DND-41 (cell line): Measurements from ENCODE around the gene SIT1.

Source experiments
- ATAC-seq: fragments of 200-7000 bp; cut with Tn5 transposase; 3 replicates; pipeline ENCODE4 v1.9.1; 2021; ENCODE audit warnings: low read depth; ENCODE audit not compliant: insufficient read depth
- DNase-seq: peaks from one replicate; pipeline ENCODE4 v3.0.0-alpha.2; 2020
- H2AFZ ChIP-seq: 2 replicates; pipeline ENCODE4 v1.6.0; 2012; ENCODE audit warnings: low read depth, low read length
- H3K27ac ChIP-seq: 2 replicates; pipeline ENCODE4 v1.5.1; 2012; ENCODE audit warnings: low read length, inconsistent platforms
- H3K27me3 ChIP-seq: fragments of 200-600 bp; sonication (generic); 2 replicates; pipeline ENCODE4 v1.6.0; 2012; ENCODE audit warnings: low read length, mild to moderate bottlenecking, inconsistent platforms; ENCODE audit not compliant: insufficient read depth, poor library complexity
- H3K36me3 ChIP-seq: 2 replicates; pipeline ENCODE4 v1.5.1; 2012; ENCODE audit warnings: low read length, inconsistent platforms; ENCODE audit not compliant: insufficient read depth
- H3K4me1 ChIP-seq: 2 replicates; pipeline ENCODE4 v1.5.1; 2012; ENCODE audit warnings: mild to moderate bottlenecking, low read length; ENCODE audit not compliant: insufficient read depth
- H3K4me2 ChIP-seq: 2 replicates; pipeline ENCODE4 v1.6.0; 2012; ENCODE audit warnings: mild to moderate bottlenecking, moderate library complexity, low read length, inconsistent platforms; ENCODE audit not compliant: insufficient read depth
- H3K4me3 ChIP-seq, 2 experiments: fragments of 200-600 bp in 1 of 2; shearing (Covaris generic) in 1 of 2; 2 replicates each; pipeline ENCODE4 v1.5.1; 2012 to 2016; ENCODE audit warnings: inconsistent platforms in 2 of 2, low read length in 2 of 2, mild to moderate bottlenecking in 2 of 2, low read depth in 1 of 2, moderate library complexity in 1 of 2
- H3K79me2 ChIP-seq: 2 replicates; pipeline ENCODE4 v1.6.0; 2012; ENCODE audit warnings: low read length, inconsistent platforms; ENCODE audit not compliant: insufficient read depth
- H3K9ac ChIP-seq: 2 replicates; pipeline ENCODE4 v1.6.0; 2012; ENCODE audit warnings: low read depth, mild to moderate bottlenecking, inconsistent platforms, low read length, moderate library complexity
- H3K9me3 ChIP-seq: 2 replicates; pipeline ENCODE4 v1.5.1; 2012; ENCODE audit warnings: low read length, moderate library complexity, mild to moderate bottlenecking, inconsistent platforms; ENCODE audit not compliant: insufficient read depth, severe bottlenecking
- H4K20me1 ChIP-seq: 2 replicates; pipeline ENCODE4 v1.6.0; 2012; ENCODE audit warnings: low read length; ENCODE audit not compliant: insufficient read depth
- CTCF ChIP-seq: IDR thresholded peaks from 2 replicates; pipeline ENCODE4 v1.5.1; 2012; ENCODE audit warnings: borderline replicate concordance, low read length, moderate library complexity, mild to moderate bottlenecking; ENCODE audit not compliant: poor library complexity, severe bottlenecking; ENCODE audit errors: extremely low read depth
- EZH2 ChIP-seq: IDR thresholded peaks from 3 replicates; pipeline ENCODE4 v1.6.1; 2012; ENCODE audit warnings: borderline replicate concordance, low read depth, mild to moderate bottlenecking, moderate library complexity, low read length, inconsistent platforms; ENCODE audit not compliant: severe bottlenecking

The SIT1 gene, protein sequence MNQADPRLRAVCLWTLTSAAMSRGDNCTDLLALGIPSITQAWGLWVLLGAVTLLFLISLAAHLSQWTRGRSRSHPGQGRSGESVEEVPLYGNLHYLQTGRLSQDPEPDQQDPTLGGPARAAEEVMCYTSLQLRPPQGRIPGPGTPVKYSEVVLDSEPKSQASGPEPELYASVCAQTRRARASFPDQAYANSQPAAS

DNA sequence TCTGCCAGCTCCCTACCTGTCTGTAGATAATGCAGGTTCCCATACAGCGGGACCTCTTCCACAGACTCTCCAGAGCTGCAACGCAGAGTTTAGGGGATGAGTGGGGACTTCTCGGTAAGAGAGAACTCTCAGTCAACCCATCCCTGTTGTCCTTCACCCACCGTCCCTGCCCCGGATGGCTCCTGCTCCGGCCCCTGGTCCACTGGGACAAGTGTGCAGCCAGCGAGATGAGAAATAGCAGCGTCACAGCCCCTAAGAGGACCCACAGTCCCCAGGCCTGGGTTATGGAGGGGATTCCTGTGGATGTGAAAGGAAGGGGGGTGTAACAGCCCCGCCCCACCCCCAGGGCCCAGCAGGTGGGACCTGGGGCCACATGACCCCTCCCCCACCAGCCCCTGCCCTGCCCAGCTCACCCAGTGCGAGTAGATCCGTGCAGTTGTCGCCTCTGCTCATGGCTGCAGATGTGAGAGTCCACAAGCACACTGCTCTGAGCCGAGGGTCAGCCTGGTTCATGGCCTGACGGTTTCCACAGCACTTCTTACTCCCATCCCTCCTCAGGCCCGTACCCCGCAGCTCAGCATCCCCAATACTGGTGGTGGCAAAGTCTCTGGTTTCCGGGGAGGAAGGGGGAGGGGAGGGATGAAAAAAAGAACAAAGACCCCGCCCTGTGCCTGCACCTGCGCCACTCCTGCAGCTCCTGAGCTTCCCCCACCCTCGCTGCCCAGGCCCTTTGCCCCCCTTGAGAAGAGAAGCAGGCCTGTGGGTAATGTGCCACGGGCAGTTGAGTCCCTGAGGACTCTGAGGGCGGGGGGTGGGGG is at the start of gene SIT1:
Gene SIT1 (minus strand): TSS at position 591 of the 818 bp plus-strand sequence. CDS start 78 bp downstream, at position 513.
- Histone ChIP-seq H3K36me3 (peaks cover 19% of the 10 kb centered on the region; the same call in 1 of the 2 replicates), H3K27me3 (no peaks in the 10 kb centered on the region), H3K27ac (peak within 1 kb of the TSS; percentile 100), H3K4me3 (peak within 1 kb of the TSS; percentile 49 to 76), H3K9ac (peak within 1 kb of the TSS; percentile 95), H2AFZ (peak within 1 kb of the TSS; percentile 60), H3K79me2 (peaks cover 32% of the 10 kb centered on the region), H4K20me1 (no peaks in the 10 kb centered on the region), H3K9me3 (no peaks in the 10 kb centered on the region), H3K4me1 (peaks cover 60% of the 10 kb centered on the region), H3K4me2 (peak within 1 kb of the TSS; percentile 79)
- ATAC-seq (peak; percentile 11; the same call in 2 of the 3 replicates), DNase-seq (peak; percentile 78)
- no peak for TF ChIP-seq CTCF
- no peak for TF ChIP-seq EZH2

DNA sequence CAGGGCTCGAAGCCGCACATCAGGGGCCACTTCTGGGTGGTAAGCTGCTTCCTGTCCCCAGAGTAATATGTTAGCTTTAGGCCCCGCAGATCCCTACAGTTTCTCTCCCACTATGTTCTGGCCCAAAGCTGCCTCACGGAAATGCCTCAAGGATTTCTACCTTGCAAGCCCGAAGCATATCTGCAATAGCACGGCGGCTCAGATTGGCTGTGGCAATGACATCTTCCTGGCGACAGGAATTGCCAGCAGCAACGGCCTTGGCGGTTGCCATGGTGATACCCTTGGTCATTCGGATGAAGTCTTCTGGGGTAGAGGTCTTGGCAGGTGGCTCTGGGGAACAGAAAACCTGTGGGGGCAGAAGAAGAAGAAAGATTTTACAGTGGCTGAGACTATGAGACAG is 49.3 kb upstream of the SIT1 start:
- H3K4me2 ChIP-seq = no peak overlapping the region
- H2AFZ ChIP-seq = no peak overlapping the region
- H3K9ac ChIP-seq = no peak overlapping the region
- no peaks in the 10 kb centered on the region for H4K20me1 ChIP-seq
- H3K9me3 ChIP-seq = no peaks in the 10 kb centered on the region
- H3K4me3 ChIP-seq = no peak overlapping the region
- no peaks in the 10 kb centered on the region for H3K4me1 ChIP-seq
- DNase-seq = no peak
- TF ChIP-seq EZH2 (no peak), CTCF (no peak)
- no peaks in the 10 kb centered on the region for H3K27me3 ChIP-seq
- ATAC-seq = no peak
- H3K79me2 ChIP-seq = no peaks in the 10 kb centered on the region
- H3K36me3 ChIP-seq = peaks cover 91% of the 10 kb centered on the region
- no peak overlapping the region for H3K27ac ChIP-seq

DNA sequence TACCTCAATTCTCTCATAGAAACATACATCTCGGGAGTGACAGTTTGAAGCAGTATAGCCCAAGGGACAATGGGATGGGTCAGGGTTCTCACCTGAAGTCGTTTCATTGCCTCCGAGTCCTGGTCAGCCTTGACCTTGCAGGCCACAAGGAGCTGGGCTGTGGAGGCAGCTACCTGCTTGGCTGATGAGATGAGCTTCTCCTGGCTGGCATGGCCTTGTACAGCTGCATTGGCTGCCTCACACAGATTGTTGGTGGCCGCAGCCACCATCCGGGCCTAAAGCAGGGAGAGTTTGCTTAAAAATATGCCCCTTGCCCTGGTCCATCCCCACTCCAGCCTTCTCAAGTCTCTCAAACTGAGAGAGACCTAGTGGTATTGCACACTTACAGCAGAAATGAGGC is 47.5 kb upstream of the SIT1 start:
- peaks cover 73% of the 10 kb centered on the region for H3K36me3 ChIP-seq
- TF ChIP-seq CTCF (no peak), EZH2 (no peak)
- H3K9ac ChIP-seq = no peak overlapping the region
- no peaks in the 10 kb centered on the region for H4K20me1 ChIP-seq
- H3K4me1 ChIP-seq = no peaks in the 10 kb centered on the region
- no peak overlapping the region for H3K4me2 ChIP-seq
- H3K9me3 ChIP-seq = no peaks in the 10 kb centered on the region
- H3K79me2 ChIP-seq = no peaks in the 10 kb centered on the region
- ATAC-seq = no peak
- no peak for DNase-seq
- H3K27me3 ChIP-seq = no peaks in the 10 kb centered on the region
- H2AFZ ChIP-seq = no peak overlapping the region
- H3K4me3 ChIP-seq = no peak overlapping the region
- H3K27ac ChIP-seq = no peak overlapping the region
